GM18867 (cell line): ENCODE measurements around the gene TMEM131L.
"Not testable (repeated sequence)": the region's sequence is repeated elsewhere in the genome, so short reads cannot be mapped to it uniquely, and the experiment has no call there.

Experiments
- ATAC-seq: cut with Tn5 transposase; IDR thresholded peaks from one replicate; pipeline ENCODE4 v1.9.1; 2021; ENCODE audit warnings: mild to moderate bottlenecking, moderate library complexity; ENCODE audit not compliant: unreplicated experiment

Gene TMEM131L, protein sequence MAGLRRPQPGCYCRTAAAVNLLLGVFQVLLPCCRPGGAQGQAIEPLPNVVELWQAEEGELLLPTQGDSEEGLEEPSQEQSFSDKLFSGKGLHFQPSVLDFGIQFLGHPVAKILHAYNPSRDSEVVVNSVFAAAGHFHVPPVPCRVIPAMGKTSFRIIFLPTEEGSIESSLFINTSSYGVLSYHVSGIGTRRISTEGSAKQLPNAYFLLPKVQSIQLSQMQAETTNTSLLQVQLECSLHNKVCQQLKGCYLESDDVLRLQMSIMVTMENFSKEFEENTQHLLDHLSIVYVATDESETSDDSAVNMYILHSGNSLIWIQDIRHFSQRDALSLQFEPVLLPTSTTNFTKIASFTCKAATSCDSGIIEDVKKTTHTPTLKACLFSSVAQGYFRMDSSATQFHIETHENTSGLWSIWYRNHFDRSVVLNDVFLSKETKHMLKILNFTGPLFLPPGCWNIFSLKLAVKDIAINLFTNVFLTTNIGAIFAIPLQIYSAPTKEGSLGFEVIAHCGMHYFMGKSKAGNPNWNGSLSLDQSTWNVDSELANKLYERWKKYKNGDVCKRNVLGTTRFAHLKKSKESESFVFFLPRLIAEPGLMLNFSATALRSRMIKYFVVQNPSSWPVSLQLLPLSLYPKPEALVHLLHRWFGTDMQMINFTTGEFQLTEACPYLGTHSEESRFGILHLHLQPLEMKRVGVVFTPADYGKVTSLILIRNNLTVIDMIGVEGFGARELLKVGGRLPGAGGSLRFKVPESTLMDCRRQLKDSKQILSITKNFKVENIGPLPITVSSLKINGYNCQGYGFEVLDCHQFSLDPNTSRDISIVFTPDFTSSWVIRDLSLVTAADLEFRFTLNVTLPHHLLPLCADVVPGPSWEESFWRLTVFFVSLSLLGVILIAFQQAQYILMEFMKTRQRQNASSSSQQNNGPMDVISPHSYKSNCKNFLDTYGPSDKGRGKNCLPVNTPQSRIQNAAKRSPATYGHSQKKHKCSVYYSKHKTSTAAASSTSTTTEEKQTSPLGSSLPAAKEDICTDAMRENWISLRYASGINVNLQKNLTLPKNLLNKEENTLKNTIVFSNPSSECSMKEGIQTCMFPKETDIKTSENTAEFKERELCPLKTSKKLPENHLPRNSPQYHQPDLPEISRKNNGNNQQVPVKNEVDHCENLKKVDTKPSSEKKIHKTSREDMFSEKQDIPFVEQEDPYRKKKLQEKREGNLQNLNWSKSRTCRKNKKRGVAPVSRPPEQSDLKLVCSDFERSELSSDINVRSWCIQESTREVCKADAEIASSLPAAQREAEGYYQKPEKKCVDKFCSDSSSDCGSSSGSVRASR (N-terminal part only)

DNA sequence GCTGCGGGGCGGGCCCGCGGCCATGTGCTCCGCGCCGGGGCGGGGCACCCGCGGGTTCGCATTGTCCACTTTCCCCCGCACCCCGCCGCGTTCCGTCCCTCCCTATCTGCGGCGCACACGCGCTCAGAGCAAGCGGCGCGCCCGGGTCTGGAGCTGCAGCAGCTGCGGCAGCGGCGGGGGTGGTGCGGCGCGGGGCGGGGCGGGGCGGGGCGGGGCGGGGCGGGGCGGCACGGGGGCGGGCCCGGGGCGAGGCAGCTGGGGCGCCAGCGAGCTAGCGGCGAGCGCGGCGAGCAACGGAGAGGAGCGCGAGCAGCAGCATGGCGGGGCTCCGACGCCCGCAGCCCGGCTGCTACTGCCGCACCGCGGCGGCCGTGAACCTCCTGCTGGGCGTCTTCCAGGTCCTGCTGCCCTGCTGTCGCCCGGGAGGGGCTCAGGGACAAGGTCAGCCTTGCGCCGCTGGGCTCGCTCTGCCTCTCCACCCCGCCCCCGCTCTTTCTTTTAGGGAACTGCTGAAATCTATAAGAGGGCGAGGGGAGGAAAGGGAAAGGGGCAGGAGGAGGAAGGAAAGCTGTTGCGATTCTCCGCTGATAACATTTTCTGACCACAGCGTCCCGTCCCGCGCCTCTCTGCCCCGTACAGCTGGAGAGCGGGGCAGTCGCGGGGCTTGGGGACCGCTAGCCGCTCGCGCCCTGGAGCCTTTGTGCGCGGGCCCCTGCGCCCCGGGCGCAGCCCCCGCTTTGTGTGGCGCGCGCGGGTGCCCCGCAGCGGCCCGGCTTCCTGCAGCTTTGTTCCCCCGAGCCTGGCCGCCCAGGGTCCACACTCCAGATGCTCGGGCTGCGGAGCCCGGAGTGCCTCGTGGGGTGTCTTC lies at the start of gene TMEM131L:
TMEM131L (plus strand) TSS at position 280 of the 868 bp plus-strand sequence; CDS start at position 318, 38 bp downstream.
- ATAC-seq, result peak; percentile 52

GRCh38 chr4:153416456-153416855 lies 49.7 kb upstream of the TMEM131L start:
- not testable (repeated sequence) for ATAC-seq

GRCh38 chr4:153418121-153418520 lies 48.0 kb upstream of the TMEM131L start:
- ATAC-seq, result no peak

DNA sequence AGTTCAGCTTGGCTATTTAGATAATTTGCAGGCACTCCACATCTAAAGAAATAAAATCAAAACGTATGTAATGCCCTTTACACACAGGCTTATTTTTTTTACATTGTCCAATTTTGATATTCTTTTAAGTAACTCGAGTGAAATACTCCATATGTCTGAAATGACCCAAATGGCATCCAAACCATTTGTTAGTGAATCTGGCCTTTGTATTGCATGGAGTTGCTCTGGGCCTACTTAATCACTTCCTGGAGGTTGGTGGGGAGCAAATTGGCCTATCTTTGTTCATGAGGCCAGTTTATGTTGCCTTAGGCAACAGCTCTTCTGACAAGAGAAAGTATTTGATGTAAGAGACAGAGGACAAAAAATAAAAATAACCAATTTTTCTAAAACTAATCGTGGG lies 47.6 kb upstream of the TMEM131L start:
- no peak for ATAC-seq

DNA sequence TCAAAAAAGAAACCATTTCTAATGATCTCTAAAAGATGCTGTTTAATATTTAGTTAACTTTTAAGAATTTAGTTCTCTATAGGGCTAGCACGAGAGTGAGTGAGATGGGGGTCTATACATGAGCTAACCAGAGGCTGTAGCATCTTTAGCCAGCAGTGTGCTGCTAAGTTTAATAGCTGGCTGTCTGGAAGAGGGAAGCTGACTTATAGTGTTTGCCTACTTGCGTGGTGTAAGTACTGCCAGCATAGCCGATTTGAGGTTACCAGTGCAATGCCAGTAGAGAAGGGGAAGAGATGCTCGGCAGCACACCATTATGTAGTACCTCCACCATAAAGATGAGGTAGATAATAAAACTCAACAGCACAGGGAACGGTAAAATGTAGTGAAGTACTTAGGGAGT lies 47.1 kb upstream of the TMEM131L start:
- ATAC-seq, result no peak

- no peak for ATAC-seq
Observed at GRCh38 chr4:153419673-153420278, 46.4 kb upstream of the TMEM131L start.

- ATAC-seq, result no peak
Observed at GRCh38 chr4:153420361-153420760, 45.8 kb upstream of the TMEM131L start.

DNA sequence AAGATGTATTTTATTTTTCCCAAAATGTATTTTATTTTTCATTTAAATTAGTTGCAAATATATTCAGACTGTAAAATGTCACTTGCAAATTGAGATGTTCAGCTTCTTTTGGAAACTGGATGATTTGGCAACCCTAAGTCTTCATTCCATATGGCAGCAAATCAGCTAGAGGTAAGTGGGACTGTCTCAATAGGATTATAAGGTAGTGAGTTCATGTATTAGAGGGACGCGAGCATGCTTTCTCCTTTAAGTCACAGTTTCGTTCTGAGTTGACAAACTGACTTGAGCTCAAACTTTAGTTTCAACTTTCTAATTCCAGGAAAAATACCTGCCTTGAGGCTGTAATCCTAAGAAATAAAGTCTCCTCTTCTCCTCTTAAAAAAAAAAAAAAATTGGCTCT lies 44.2 kb upstream of the TMEM131L start:
- peak; percentile 66 for ATAC-seq

DNA sequence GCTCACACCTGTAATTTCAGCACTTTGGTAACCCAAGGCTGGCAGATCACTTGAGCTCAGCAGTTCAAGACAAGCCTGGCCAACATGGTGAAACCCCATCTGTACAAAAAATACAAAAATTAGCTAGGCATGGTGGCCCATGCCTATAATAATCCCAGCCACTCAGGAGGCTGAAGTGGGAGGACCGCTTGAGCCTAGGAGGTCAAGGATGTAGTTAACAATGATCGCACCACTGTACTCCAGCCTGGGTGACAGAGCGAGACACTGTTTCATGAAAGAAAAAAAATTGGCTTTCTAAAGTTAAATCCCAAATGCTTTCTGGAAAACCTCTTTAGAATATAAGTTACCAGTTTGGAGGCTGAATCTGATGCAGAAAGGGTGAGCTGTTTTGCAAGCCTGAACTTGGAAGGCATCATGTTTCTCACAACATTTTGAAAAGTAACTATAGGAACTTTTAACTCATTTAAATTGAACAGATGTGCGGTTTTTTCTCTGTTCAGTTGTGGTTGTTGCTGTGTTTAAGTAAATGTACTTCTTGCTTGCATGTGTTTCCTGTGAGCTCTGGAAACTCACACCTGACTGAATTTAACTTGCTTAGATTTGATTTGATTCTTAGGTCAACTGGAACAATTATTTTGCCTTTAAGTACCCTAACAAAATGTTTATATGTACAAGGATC lies 39.8 kb upstream of the TMEM131L start:
- no peak for ATAC-seq

GRCh38 chr4:153427363-153428071 lies 38.6 kb upstream of the TMEM131L start:
- ATAC-seq, result no peak

- ATAC-seq, result no peak
Observed at GRCh38 chr4:153428941-153429475, 37.2 kb upstream of the TMEM131L start.

- ATAC-seq, result peak; percentile 95
Observed at GRCh38 chr4:153432965-153433753, 33.0 kb upstream of the TMEM131L start.

DNA sequence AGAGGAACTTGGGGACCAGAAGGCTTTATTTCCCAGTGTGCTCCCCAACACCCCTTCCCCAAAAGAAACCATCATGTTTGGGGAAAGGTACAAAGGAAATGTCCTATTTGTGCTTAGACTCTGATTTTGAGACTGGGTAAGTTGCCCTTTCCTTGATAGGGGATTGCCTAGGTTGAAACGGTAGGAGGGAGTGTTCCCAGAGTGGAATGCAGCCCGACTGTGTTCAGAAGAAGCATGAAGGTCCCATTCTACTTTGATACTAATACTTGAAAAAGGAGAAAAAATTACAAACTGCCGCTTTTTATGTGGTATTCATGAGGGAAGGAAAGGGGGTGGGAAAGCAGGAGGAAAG lies 32.4 kb upstream of the TMEM131L start:
- ATAC-seq, result no peak

DNA sequence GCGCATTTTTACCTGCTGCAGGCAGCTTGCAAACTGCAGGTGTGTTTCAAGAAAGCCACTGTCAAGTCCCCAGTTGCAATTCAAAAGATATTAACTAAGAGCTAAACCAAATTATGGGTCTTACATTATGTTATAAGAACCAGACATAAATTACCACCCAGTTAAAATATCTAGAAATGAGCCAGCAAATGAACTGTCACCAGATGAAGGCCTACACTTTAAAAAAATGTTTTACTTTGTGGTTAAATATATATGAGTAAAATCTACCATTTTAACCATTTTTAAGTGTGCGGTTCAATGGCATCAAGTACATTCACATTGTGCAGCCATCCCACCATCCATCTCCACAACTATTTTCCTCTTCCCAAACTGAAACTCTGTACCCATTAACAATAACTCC lies 32.0 kb upstream of the TMEM131L start:
- no peak for ATAC-seq

GRCh38 chr4:153438916-153439756 lies 27.0 kb upstream of the TMEM131L start:
- ATAC-seq, result peak; percentile 73

GRCh38 chr4:153439831-153440230 lies 26.3 kb upstream of the TMEM131L start:
- ATAC-seq, result peak; percentile 10
